HL-60 (cell line): ENCODE measurements around the gene ZNRF1.

Source experiments
- DNase-seq, 2 experiments: peaks; one replicate each; pipeline ENCODE4 v3.0.0-alpha.2; 2010 to 2020; ENCODE audit warnings: low read depth in 1 of 2, low spot score in 1 of 2
- H3K27ac ChIP-seq: fragments of 250-450 bp; sonication (Bioruptor Pico); replicated peaks from 2 replicates; pipeline ENCODE4 v1.5.1; 2020; ENCODE audit warnings: mild to moderate bottlenecking, moderate library complexity
- H3K27me3 ChIP-seq: fragments of 250-450 bp; sonication (Bioruptor Pico); 2 replicates; pipeline ENCODE4 v1.5.1; 2021; ENCODE audit warnings: mild to moderate bottlenecking, moderate library complexity; ENCODE audit not compliant: insufficient read depth, poor library complexity, severe bottlenecking
- H3K4me3 ChIP-seq: replicated peaks from 2 replicates; pipeline ENCODE4 v1.5.1; 2011; ENCODE audit warnings: mild to moderate bottlenecking, control low read depth, low read length; ENCODE audit not compliant: insufficient read depth
- CTCF ChIP-seq: IDR thresholded peaks from one replicate; pipeline ENCODE4 v1.5.1; 2011; ENCODE audit warnings: low read length, control low read depth, inconsistent platforms; ENCODE audit not compliant: insufficient read depth
- GABPA ChIP-seq: IDR thresholded peaks from 2 replicates; pipeline ENCODE4 v1.6.1; 2012; ENCODE audit warnings: low read depth
- POLR2AphosphoS5 ChIP-seq: IDR thresholded peaks from 2 replicates; pipeline ENCODE4 v1.6.1; 2012; ENCODE audit warnings: low read depth
- REST ChIP-seq: IDR thresholded peaks from 2 replicates; pipeline ENCODE4 v1.6.1; 2012; ENCODE audit warnings: low read depth; ENCODE audit not compliant: insufficient replicate concordance
- SPI1 ChIP-seq: IDR thresholded peaks from 2 replicates; pipeline ENCODE4 v1.6.1; 2012; ENCODE audit warnings: low read depth, mild to moderate bottlenecking, borderline replicate concordance

ZNRF1 gene

DNA sequence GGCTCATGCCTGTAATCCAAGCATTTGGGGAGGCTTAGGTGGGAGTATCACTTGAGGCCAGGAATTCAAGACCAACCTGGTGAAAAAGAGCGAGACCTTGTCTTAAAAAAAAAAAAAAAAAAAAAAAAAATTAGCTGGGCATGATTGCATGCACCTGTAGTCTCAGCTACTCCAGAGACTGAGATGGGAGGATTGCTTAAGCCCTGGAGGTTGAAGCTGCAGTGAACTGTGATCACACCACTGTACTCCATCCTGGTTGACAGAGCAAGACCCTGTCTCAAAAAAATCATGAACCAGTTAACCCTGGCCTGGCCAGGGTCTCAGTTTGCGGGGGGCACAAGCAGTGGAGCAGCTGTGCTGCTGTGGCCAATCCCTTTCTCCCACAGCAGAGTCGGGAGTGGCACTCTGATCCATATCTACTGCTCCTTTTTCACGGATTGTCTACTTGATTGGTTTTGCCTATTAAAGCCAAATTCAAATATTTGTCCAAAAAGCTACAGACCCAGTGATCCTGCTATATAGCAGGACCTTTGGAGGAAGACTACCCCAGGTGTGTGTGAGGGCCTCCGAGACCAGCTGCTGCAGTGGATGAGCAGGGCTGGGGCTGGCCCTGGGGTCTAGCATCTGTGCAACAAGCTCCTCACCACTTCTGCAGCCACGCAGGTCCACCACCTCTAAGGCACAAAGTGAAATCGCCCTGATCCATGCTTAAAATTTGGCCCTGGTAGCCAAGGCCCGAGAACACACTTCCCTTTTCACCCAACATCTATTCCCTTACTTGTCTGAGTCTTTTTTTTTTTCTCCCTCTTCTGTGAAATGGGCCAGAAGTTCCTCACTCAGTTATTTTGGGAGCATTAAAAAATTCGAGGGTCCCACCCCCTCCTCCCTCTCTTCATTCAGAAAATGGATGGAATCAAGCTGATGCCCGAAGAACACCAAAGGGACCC lies 69.5 kb downstream of the ZNRF1 start:
- DNase-seq, result no peak
- Histone ChIP-seq H3K27me3 (no peaks in the 10 kb centered on the region), H3K4me3 (no peak overlapping the region), H3K27ac (peak overlapping the region; percentile 35; the same call in 1 of the 2 replicates)
- TF ChIP-seq GABPA (no peak), POLR2AphosphoS5 (no peak), SPI1 (peak; percentile 76)

- DNase-seq, result no peak
- no peak overlapping the region for H3K4me3 ChIP-seq
- no peaks in the 10 kb centered on the region for H3K27me3 ChIP-seq
- TF ChIP-seq GABPA, result no peak
- no peak for TF ChIP-seq CTCF
- no peak for TF ChIP-seq REST
- TF ChIP-seq POLR2AphosphoS5, result no peak
- no peak overlapping the region for H3K27ac ChIP-seq
These were observed 71.4 kb downstream of the ZNRF1 start for GRCh38 chr16:75070012-75070841.

GRCh38 chr16:75071621-75072020 lies 72.8 kb downstream of the ZNRF1 start:
- no peak for DNase-seq
- TF ChIP-seq GABPA, result no peak
- TF ChIP-seq SPI1, result no peak
- TF ChIP-seq CTCF, result no peak
- no peak for TF ChIP-seq POLR2AphosphoS5
- no peak for TF ChIP-seq REST
- Histone ChIP-seq H3K27ac (no peak overlapping the region), H3K27me3 (no peaks in the 10 kb centered on the region), H3K4me3 (no peak overlapping the region)
